ENCODE data around the gene NEIL1. TPM values are rescaled to one million over a fixed set of nuclear protein-coding genes. Genes with fewer than 3 reads are reported as not detected.

The NEIL1 gene
- total RNA-seq, 1 donor from 2014 or later = 12.7 TPM

DNA sequence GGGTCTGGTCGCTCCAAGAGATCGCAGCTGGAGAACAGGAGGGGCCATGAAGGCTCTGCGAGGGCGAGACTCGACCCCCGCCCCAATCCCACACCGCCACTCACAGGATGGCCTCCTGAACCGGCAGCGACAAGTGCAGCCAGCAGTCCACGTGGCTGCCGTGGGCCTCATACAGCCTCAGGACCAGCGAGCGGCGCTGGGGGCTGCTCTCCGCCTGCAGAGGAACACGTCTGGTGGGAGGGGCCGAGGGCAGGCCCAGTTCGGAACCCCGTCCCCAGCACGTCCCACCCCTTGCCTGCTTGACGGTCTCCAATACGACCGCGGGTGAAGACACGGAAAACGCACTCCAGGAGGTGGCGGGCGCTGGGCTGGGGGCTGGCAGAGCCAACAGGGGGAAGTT is 9.2 kb downstream of the NEIL1 start:
- intact Hi-C loops (cut with micrococcal nuclease) = no loop called here

DNA sequence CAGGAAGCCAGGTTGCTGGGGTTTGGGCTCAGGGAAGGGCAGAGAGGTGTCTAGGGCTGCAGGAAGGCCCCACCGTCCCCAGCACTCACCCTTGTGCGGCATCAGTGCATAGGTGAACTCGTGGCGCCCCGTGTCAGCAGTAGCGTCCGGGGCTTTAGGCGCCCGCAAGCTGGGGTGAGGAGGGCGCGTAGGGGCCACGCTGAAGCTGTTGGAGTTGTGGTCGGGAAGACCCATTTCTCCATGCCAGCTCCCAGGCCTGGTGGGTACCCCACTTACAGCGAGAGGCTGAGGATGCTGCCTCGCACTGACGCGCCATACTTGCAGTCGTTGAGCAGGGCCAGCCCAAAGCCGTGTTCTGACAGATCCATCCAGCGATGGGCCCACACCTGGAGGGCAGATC is 9.7 kb downstream of the NEIL1 start:
- intact Hi-C loops (cut with micrococcal nuclease) = no loop called here

DNA sequence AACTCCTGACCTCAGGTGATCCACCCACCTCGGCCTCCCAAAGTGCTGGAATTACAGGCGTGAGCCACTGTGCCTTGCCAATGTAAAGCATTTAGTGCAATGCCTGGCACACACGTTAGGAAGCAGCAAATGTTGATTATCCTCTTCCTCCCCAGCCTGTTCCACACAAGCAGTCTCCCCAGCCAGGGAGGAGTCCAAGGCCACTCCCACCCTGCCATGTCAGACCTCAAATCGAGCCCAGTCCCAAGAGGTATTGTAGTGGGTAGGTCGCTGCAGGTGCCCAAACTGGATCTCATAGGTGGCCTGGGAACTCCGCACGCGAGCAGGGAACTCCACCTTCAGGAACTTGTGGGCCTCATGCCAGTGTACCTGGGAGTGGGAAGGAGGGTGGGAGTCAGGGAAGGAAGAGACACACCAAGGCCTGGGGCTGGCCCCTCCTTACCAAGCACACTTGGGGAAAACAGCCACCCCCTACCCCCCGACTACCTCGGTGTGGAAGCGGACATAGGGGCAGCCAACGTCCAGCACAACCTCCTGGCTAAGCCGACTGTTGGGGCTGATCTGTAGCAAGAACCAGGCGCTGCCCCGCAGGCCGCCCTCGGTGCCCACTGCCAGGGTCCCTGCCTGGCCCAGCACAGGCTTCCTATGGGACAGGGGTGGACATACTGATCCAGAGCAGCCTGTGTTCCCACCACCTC is 11.3 kb downstream of the NEIL1 start:
- intact Hi-C loops (cut with micrococcal nuclease) = no loop called here

DNA sequence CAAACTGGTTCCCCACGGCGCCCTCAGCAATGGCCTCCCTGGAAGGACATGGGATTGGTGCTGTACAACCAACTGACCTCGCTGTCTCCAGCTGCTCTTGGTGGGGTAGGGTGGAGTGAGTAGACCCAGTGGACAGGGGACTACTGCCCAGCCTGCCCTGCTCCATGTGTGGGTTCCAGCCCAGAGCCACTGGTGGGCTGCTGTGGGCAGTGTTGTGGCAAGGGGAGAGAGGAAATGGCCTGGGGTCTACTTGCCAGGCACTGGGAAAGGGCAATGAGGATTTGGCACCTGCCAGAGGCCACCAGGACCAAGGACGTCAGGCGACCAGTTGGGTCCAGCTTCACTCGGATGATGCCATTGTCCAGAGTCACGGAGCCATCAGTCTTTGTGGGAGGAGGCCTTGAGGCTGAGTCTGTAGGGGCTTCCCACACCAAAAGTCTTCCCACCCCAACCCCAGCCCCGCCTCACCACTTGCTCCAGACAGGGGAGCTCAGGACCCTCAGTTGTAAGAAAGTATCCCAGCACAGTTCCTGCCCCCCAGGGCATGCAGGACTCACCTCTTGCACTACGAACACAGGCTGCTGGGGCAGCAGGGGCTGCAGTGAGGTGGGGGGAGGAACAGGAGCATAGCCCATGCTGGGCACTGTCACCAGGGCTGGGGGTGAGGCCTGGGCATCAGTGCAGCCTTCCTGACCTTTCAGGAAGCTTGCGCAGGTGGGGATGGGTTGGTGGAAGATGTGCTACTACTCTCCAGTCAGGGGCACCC is 12.1 kb downstream of the NEIL1 start:
- intact Hi-C loops (cut with micrococcal nuclease) = no loop called here

DNA sequence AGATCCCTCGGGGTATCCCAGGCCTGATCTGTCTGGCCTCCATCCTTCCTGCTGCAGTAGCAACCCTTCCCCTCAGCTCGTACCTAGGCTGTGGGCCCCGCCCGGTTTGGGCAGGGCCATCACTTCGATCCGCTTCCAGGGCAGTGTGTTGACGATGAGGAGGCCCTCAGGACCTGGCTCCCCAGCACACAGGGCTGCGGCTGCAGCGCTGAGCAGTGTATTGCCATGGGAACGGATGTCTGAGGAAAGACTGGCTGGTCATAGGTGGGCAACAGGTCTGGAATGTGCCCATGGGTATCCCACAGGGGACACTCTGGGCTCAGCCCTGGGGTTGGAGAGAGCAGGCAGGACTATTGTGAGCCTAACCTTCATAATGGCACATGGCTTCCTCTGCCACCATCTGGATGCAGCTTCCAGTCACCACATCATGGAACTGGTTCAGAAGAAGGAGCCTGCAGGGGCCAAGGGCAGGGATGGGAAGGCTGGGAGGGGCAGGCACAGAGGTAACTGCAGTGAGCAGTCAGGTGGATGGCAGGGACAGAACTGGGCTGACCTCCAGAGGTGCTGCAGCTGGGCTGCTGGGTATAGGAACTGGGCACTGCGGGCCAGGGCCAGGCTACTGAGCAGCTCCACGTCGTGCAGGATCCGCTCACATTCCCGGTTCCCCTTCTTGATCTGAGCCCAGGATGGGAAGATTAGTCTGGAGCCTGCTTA is 12.9 kb downstream of the NEIL1 start:
- intact Hi-C loops (cut with micrococcal nuclease) = loop anchor here (10.0 kb wide), 1 partner anchor 545 kb away; the partner anchor contains the start of gene FBXO22

DNA sequence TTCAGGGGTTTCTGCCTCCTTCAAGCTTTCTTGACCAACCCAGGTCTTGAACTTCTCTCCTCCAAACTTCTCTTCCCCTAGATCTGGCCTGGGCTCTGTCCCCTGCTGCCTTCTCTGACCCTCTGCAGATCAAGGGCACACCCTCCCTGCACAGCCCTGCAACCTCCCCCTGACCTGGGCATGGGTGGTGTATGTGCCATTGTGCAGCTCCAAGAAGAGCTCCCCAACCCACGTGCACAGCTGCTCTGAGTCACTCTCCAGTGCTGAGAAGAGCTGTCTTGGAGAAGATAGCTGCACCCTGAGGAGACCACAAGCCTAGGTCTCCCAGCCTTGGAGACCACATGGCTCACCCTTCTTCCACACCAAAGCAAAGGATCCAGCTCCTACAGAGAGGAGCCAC is 13.6 kb downstream of the NEIL1 start:
- intact Hi-C loops (cut with micrococcal nuclease) = loop anchor here (10.0 kb wide), 1 partner anchor 544 kb away; the partner anchor contains the start of gene FBXO22

DNA sequence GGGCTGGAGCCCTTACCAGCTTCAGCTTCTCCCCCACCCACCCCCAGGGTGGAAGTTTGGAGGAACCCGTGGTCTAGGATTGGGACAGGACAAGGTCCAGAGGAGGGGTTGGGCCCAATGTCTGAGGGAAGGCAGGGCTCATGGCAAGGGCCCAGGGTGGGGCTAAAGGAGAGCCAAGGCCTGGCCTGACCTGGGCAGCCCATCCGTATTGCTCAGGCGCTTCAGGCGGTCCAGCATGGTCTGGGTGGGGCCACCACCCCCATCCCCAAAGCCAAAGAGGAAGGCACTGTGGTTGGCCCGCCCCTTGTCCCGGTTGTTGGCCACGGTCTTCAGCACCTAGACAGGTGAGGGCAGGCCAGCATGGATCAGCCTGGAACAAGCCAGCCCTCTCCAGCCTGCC is 14.0 kb downstream of the NEIL1 start:
- intact Hi-C loops (cut with micrococcal nuclease) = loop anchor here (10.0 kb wide), 1 partner anchor 544 kb away; the partner anchor contains the start of gene FBXO22

DNA sequence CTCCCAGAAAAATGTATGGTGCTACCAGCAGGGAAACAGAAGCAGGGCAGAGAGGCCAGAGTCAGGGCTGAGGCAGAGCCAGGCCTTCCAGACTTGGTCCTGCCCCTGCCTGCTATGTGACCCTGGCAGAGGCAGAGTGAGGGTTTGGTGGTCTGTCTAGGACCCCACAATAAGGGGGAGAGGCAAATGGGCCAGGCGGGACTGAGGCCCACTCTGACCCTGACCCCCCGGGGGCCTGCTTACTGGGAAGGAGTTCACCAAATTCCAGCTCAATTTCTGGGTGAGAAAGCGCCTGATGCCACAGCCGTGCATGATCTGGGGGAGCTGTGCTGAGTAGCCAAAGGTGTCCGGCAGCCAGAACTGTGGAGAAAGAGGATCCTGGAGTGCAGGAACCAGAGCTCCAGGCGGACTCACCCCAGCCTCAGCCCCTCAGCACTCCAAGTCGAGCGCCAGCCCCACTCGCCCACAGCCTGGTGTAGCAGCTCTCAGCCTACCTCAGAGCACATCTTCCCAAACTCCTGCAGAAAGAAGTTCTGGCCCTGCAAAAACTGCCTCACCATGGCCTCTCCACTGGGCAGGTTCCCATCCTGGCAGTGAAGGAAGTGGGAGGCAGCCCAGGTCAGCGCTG is 14.6 kb downstream of the NEIL1 start:
- intact Hi-C loops (cut with micrococcal nuclease) = loop anchor here (10.0 kb wide), 1 partner anchor 543 kb away; the partner anchor contains the start of gene FBXO22

DNA sequence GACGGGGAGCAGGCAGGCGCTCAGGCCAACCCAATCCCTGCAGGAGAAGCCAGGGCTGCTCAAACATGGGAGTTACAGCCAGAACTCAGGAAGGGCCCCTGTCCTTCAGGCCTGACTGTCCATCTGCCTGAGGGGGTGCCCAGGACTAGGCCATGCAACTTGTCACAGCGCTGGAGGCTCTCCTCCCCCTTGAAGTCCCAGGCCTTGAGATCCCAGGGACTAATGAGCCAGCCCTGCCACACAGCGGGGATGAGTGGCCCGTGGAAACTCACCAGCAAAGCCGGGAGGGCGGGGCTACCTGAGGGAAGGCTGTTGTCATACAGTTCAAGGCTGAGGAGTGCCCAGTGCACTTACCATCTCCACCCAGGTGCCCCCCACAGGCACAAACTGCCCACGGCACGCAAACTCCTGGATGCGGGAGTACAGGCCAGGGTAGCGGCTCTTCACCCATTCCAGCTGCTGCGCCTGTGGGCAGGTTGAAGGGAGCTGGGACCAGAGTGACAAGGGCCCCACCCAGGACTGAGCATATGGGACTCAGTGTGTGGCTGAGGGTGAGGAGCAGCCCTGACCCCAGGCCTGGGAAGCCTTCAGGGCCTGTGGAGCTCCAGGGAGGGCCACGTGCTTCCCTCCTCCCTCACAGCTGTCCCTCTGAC is 15.3 kb downstream of the NEIL1 start:
- intact Hi-C loops (cut with micrococcal nuclease) = loop anchor here (10.0 kb wide), 1 partner anchor 543 kb away; the partner anchor contains the start of gene FBXO22

DNA sequence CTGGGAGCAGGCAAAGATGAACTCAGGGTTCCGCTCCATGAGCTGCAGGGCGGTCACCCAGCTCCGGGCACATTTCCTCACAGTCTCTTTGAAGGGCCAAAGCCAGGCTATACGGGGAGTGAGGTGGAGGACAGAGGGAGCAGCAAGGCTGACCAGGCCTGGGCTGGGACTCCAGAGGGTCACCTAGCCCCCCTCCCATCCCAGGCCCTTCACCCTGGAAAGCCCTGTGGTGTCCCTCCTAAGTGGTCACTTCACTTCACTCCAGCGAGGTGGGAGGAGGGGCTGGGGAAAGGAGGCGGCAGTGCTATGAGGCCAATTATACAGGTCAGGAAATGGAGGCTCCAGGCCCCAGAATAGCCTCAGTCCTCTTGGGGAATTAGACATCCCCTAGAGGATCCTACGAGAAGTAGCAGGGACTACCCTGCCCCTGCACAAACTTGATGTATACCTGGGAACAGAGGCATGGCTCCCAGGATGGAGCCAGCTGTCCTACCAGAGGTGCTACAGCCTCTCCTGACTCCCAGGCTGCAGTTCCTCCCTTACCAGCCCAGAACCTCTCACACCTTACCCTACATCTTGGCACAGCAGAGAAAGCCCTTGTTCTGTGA is 15.9 kb downstream of the NEIL1 start:
- intact Hi-C loops (cut with micrococcal nuclease) = loop anchor here (10.0 kb wide), 1 partner anchor 542 kb away; the partner anchor contains the start of gene FBXO22

DNA sequence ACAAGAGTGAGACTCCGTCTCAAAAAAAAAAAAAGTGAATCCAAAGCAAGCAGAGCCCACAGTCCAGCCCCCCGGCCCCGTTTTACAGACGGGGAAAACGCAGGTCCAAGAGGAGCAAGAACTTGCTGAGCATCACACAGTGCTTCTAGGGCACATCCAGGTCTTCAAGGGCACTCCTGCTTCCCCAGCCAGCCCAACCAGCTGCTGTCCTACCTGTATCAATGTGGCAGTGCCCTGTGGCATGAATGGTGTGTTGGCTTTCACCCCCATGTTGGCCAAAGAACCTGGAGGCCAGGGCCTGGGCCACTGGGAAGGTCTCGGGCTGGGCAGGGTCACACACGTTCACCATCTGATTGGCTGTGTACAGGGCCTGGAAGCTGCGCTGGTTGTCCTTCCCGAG is 16.9 kb downstream of the NEIL1 start:
- intact Hi-C loops (cut with micrococcal nuclease) = loop anchor here (10.0 kb wide), 1 partner anchor 541 kb away; the partner anchor contains the start of gene FBXO22

DNA sequence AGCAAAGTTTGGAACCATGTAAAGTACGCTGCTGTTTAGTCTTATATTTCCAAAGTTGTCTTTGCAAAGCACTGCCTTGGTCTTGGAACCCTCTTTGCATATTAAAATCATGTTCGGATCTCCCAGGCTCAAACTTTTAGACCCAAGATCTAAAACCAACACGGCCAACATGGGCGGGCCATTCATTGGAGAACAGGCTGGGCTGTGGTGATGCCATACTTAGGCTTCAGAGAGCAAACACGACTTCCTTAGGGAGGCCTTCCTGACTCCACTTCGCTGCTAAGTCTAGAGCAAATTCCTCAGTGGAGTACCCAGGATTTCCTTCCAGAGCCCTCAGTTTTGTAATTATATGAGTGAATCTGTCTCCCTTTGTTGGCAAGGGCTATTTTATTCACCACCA is 18.0 kb downstream of the NEIL1 start:
- intact Hi-C loops (cut with micrococcal nuclease) = loop anchor here (5.0 to 10.0 kb wide), 2 partner anchors 540 to 578 kb away; partner anchors contain the start of gene FBXO22

DNA sequence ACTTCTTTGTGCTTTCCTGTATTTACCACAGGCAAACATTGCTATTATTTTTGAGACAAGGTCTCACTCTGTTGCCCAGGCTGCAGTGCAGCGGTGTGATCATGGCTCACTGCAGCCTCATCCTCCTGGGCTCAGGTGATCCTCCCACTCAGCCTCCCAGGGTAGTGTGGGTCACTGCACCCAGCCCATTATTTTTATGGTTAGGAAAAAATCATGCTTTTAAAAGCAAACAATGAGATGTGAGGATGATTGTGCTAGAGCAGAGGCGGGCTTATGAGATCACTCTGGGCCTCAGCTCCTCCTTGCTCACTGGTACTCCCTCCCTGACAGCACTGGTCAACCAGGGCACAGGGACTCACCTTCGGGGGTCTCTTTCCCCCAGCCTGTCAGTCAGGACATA is 19.3 kb downstream of the NEIL1 start:
- intact Hi-C loops (cut with micrococcal nuclease) = loop anchor here (5.0 to 10.0 kb wide), 2 partner anchors 539 to 579 kb away; partner anchors contain the start of gene FBXO22

DNA sequence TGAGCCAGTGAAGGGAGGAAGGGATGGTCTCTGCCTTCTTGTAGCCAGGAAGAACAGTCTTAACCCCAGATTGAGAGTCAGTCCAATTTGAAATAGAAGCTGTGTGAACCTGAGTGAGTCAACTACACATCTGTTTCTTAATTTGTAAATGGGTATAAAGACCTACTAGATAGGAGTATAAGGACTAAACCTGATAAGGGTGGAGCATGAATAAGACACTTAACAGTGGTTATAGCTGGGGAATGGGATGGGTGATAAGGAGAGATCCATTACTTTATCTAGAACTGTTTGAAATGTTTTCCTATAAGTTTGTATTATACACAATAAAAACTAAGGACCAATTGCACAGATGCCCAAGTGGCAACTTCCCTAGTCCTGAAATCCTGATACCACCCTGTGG is 20.2 kb downstream of the NEIL1 start:
- intact Hi-C loops (cut with micrococcal nuclease) = loop anchor here (1.0 to 10.0 kb wide), 4 partner anchors 273 to 580 kb away; partner anchors contain the start of genes FBXO22 and IMP3

DNA sequence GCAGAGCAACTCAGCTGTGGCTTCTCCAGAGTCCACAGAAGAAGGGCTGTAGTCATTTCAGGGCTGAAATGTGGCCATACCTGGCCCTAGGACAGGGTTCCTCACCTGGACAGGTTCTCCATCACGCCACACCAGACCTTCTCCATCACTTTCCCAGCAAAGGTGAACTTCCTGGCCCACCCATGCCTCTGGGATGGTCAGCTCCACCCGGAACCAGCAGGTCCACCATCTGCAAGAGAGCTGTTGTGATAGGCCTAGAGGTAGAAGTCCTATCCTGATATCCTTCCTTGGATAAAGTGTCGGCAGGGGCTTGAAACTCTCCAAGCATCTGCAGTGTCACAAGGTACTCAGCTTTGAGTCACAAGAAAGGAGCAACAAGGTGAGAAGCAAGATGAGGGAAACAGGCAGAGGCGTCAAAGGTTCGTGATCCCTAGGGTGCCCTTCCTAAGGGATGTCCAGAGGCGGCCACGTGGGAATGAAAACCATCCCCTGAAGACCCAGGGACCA is 20.6 kb downstream of the NEIL1 start:
- intact Hi-C loops (cut with micrococcal nuclease) = loop anchor here (1.0 to 10.0 kb wide), 4 partner anchors 273 to 580 kb away; partner anchors contain the start of genes FBXO22 and IMP3

DNA sequence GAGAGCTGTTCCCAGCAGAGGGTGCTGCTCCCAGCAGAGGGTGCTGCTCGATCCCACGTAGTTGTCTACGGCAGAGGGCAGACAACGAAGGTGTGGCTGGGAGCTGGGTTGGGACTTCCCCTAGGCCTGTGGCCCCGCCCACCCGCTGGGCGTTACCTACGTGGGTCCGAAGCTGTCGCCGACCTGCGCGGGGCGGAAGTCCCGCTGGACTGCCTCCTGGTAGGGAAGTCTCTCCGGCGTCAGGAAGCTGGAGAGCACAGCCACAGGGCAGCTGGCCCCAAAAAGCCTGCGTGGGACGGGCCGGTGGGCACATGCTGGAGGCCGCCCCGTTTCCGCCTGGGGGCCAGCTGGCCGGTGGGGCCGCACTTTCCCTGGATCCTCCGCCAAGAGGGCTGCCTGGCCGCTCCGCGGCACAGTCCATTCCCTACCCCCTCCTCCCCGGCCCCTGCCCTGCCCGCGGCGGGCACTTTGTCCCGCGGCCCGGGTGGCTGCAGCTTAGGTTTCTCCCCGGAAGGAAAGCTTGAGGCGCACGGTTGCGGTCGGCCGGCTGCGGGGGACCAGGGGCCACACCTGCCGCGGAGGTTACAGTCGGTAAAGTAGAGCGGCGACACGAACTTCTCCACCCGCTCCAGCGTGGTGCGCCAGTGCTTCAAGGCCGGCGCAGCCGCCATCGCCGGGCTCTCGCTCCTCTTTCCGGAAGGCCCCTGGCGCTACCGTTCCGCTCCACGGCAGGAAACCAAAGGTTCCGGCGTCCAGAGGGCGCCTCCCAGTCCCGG is 21.3 kb downstream of the NEIL1 start, which contains the start of gene MAN2C1:
TSS of gene MAN2C1 (minus strand) at position 695 of the 776 bp plus-strand sequence. CDS start at position 671, 24 bp downstream.
- intact Hi-C loops (cut with micrococcal nuclease) = loop anchor here (1.0 to 10.0 kb wide), 14 partner anchors 18 to 827 kb away; partner anchors contain the start of genes ARID3B, COMMD4, FBXO22 and IMP3

DNA sequence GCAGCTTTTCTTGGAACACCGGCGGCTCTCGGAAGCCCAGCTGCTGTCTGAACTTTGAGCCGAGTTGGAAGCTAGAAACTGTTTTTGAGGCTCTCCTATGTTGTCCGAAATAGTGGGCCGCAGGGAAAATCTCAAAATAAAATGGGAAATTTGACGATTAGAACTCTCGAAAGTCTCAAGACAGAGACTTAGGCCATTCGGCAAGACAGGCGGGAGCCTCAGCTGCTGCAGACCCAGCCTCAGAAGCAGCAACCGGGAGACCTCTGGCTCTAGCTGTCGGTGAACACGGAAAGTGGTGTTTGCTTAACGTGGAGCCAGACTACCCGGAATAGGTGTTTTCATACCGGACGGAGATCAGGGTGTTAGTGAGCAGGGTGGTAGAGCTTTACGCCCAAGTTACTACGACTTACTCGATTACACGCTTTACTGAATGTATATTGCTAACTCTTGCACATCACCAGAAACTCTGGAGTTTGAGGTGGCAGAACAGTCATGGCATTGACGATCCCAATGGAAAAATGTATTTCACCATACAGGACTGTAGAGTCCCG is 21.9 kb downstream of the NEIL1 start:
- intact Hi-C loops (cut with micrococcal nuclease) = loop anchor here (1.0 to 10.0 kb wide), 12 partner anchors 18 to 828 kb away; partner anchors contain the start of genes ARID3B, COMMD4, FBXO22 and PPCDC

Data from T-helper 1 cell treated with Interleukin-12 subunit alpha and Interleukin-12 subunit beta and Interleukin-4 antibody, amounts not matched to agents 30 ng/mL and 1 ng/mL, for 36 hours (primary cell).